NCI-H2107 (cell line): ENCODE results near the gene CDHR4.
"Not testable (repeated sequence)": the region's sequence is repeated elsewhere in the genome, so short reads cannot be mapped to it uniquely, and the experiment has no call there.

Experiments
- DNase-seq: peaks from one replicate; lab custom pipeline; 2025; lab: John Stamatoyannopoulos, UW

Gene CDHR4

GRCh38 chr3:49799761-49800160 is at the start of gene CDHR4:
Gene CDHR4 (minus strand): TSS chr3:49799873. CDS start chr3:49799812, 61 bp downstream.
- no peak for DNase-seq

- DNase-seq: no peak
Measured at GRCh38 chr3:49845694-49846093, 46.0 kb upstream of the CDHR4 start.

- no peak for DNase-seq
Measured at GRCh38 chr3:49844464-49845183, 45.0 kb upstream of the CDHR4 start.

- no peak for DNase-seq
Measured at GRCh38 chr3:49842843-49843517, 43.3 kb upstream of the CDHR4 start.

- DNase-seq: no peak
Measured at GRCh38 chr3:49841806-49842205, 42.1 kb upstream of the CDHR4 start.

GRCh38 chr3:49841126-49841696 is 41.5 kb upstream of the CDHR4 start:
- DNase-seq: peak; percentile 8

GRCh38 chr3:49840388-49840787 is 40.7 kb upstream of the CDHR4 start:
- no peak for DNase-seq

GRCh38 chr3:49839193-49839809 is 39.6 kb upstream of the CDHR4 start:
- peak; percentile 28 for DNase-seq

- DNase-seq: no peak
Measured at GRCh38 chr3:49831341-49831740, 31.7 kb upstream of the CDHR4 start.

GRCh38 chr3:49826016-49826415 is 26.3 kb upstream of the CDHR4 start:
- no peak for DNase-seq

GRCh38 chr3:49823131-49823530 is 23.5 kb upstream of the CDHR4 start:
- DNase-seq: not testable (repeated sequence)

- DNase-seq: no peak
Measured at GRCh38 chr3:49813497-49814174, 14.0 kb upstream of the CDHR4 start, which contains the start of gene UBA7. Gene UBA7 (minus strand): TSS chr3:49813953. CDS start chr3:49813787, 166 bp downstream.

- no peak for DNase-seq
Measured at GRCh38 chr3:49812916-49813496, 13.3 kb upstream of the CDHR4 start.

GRCh38 chr3:49807431-49808114 is 7.9 kb upstream of the CDHR4 start:
- no peak for DNase-seq

- DNase-seq: no peak
Measured at GRCh38 chr3:49806850-49807249, 7.2 kb upstream of the CDHR4 start.

GRCh38 chr3:49805897-49806701 is 6.4 kb upstream of the CDHR4 start:
- no peak for DNase-seq

- DNase-seq: no peak
Measured at GRCh38 chr3:49805367-49805782, 5.7 kb upstream of the CDHR4 start.

GRCh38 chr3:49804141-49805041 is 4.7 kb upstream of the CDHR4 start:
- no peak for DNase-seq

GRCh38 chr3:49803465-49804140 is 3.9 kb upstream of the CDHR4 start:
- DNase-seq: no peak
